MG63 (cell line): ENCODE data around the gene ATF7. TPM values are rescaled to one million over a fixed set of nuclear protein-coding genes. Genes with fewer than 3 reads are reported as not detected.

ENCODE experiments used
- DNase-seq: peaks from one replicate; pipeline ENCODE4 v3.0.0-alpha.2; 2020
- H3K27me3 ChIP-seq: fragments of 250-450 bp; sonication (Bioruptor Pico); 2 replicates; pipeline ENCODE4 v1.5.1; 2020; ENCODE audit warnings: mild to moderate bottlenecking, moderate library complexity
- H3K36me3 ChIP-seq: fragments of 250-450 bp; sonication (Bioruptor Pico); 2 replicates; pipeline ENCODE4 v1.5.1; 2020; ENCODE audit warnings: mild to moderate bottlenecking, moderate library complexity
- H3K4me3 ChIP-seq: fragments of 250-450 bp; sonication (Bioruptor Pico); 2 replicates; pipeline ENCODE4 v1.5.1; 2020; ENCODE audit warnings: mild to moderate bottlenecking, moderate library complexity
- H3K9me3 ChIP-seq: fragments of 250-450 bp; sonication (Bioruptor Pico); 2 replicates; pipeline ENCODE4 v1.5.1; 2020; ENCODE audit warnings: mild to moderate bottlenecking, moderate library complexity
- total RNA-seq: library from RNA; depleted of rRNA; stranded (reverse); fragments of >200 nt; shearing (Covaris generic); gene quantifications from 2 replicates; pipeline ENCODE4 v1.2.3, GENCODE V29; 2014; ENCODE audit warnings: low replicate concordance

The ATF7 gene
- total RNA-seq, 1 experiment from 2014 or later = 5.7 TPM

DNA sequence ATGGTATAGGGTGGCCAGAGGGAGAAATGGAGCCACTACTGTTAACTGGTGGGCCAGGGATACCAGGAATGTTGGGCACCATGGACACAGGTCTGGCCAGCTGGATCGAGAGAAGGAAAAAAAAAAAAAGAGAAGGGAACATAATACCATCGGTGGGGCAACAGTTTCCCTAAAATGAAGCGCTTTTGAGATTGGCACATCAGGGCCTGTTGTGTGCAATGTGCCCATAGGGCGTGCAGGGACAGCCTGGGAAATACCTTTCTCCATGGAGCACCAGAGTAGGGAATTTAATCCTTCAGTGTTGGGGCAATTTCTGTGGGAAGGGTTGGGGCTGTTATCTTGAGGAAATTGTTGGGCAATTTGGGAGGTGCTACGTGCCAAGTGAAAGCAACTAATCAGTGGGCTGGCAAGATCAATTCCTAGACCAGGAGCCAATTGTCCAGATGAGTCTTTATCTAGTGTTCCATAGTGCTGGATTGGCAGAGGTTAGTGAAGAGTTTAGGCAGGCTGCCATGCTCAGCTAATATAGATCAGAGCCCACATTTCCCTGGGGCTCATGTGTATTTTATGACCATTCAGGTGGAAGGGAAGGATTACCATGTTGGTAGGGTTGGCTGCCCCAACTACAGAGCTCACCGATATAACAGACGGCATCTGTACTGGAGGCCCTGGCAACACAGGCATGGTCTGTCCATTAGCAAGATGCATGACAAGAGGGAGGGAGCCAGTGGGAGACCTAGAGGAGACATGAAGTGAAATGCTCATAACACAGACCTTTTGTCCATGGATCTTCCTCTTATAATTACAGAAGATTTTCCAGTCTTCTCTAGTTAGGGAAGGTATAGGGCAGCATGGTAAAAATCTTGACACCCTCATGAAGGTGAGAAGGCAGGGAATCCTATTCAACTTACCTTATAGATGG is 93.4 kb downstream of the ATF7 start:
- Histone ChIP-seq H3K27me3 (no peaks in the 10 kb centered on the region), H3K36me3 (peaks cover 77% of the 10 kb centered on the region), H3K4me3 (no peak overlapping the region), H3K9me3 (no peaks in the 10 kb centered on the region)
- DNase-seq = peak; percentile 20

GRCh38 chr12:53532021-53532420 is 94.2 kb downstream of the ATF7 start:
- H3K9me3 ChIP-seq = no peaks in the 10 kb centered on the region
- DNase-seq = peak; percentile 6
- no peak overlapping the region for H3K4me3 ChIP-seq
- no peaks in the 10 kb centered on the region for H3K27me3 ChIP-seq
- peaks cover 71% of the 10 kb centered on the region for H3K36me3 ChIP-seq

DNA sequence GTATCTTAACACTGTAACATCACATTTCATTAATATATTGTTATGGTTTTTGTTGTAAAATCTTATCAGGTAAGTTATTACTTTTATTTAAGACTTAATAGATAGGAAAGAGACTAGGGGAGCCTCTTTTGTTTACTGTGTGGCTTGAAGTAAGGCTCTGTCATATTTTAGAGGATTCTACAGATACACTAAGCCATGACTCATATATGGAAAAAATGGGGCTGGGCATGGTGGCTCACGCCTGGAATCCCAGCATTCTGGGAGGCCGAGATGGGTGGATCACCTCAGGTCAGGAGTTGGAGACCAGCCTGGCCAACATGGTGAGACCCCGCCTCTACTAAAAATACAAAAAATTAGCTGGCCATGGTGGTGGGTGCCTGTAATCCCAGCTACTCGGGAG is 95.3 kb downstream of the ATF7 start:
- Histone ChIP-seq H3K36me3 (peaks cover 62% of the 10 kb centered on the region), H3K9me3 (no peaks in the 10 kb centered on the region), H3K4me3 (no peak overlapping the region), H3K27me3 (no peaks in the 10 kb centered on the region)
- DNase-seq = peak; percentile 52

- Histone ChIP-seq H3K9me3 (no peaks in the 10 kb centered on the region), H3K36me3 (peaks cover 61% of the 10 kb centered on the region), H3K27me3 (no peaks in the 10 kb centered on the region), H3K4me3 (no peak overlapping the region)
- DNase-seq = no peak
These were observed 96.1 kb downstream of the ATF7 start for GRCh38 chr12:53530061-53530460.

DNA sequence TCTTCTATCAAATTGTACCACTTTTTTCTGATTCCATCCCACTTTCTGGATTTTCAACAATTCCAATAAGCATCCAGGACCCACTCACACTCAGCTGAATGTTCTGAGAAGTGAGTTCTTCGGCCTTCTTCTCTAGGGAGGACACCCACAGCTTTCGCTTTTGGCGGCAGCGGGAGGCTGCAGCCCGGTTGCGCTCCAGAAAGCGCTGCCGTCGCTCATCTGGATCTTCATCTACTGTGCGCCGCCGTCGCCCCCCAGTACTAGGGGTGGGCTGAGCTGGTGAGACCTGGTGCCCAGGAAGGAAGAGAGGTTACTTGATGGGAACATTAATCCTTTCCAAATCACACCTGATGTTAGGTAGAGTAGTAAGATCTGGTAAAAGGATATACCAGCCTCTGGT is 101.7 kb downstream of the ATF7 start:
- H3K36me3 ChIP-seq = peaks cover 54% of the 10 kb centered on the region

DNA sequence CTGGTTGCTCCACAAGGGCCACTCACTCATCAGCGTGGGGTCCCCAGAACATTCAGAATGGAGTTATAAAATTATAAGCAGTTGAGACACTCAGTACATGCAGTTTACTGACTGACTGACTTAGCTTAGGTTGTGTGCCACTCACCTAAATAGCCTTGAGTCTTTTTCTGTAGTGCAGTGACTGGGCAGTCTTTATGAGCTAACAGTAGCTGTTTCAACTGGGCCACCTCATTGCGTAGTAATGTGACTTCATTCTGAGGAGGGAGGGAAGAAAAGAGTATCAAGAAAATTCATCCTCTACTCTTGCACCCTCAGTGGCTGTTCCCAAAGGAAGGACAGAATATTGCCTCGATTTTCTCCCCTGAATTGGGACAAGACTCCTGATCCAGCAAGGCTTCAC is 103.1 kb downstream of the ATF7 start:
- Histone ChIP-seq H3K27me3 (no peaks in the 10 kb centered on the region), H3K4me3 (no peak overlapping the region), H3K36me3 (peaks cover 58% of the 10 kb centered on the region), H3K9me3 (no peaks in the 10 kb centered on the region)
- no peak for DNase-seq

More for the DNA sequence above, 101.7 kb downstream of the ATF7 start:
- Histone ChIP-seq H3K9me3 (no peaks in the 10 kb centered on the region), H3K4me3 (no peak overlapping the region), H3K27me3 (no peaks in the 10 kb centered on the region)
- no peak for DNase-seq

GRCh38 chr12:53518381-53518780 is 107.8 kb downstream of the ATF7 start:
- Histone ChIP-seq H3K9me3 (no peaks in the 10 kb centered on the region), H3K4me3 (no peak overlapping the region), H3K36me3 (peaks cover 73% of the 10 kb centered on the region), H3K27me3 (no peaks in the 10 kb centered on the region)
- peak; percentile 66 for DNase-seq

- peaks cover 64% of the 10 kb centered on the region for H3K36me3 ChIP-seq
- H3K27me3 ChIP-seq = no peaks in the 10 kb centered on the region
- no peak overlapping the region for H3K4me3 ChIP-seq
- no peaks in the 10 kb centered on the region for H3K9me3 ChIP-seq
- no peak for DNase-seq
These were observed 109.3 kb downstream of the ATF7 start for GRCh38 chr12:53516758-53517455.

DNA sequence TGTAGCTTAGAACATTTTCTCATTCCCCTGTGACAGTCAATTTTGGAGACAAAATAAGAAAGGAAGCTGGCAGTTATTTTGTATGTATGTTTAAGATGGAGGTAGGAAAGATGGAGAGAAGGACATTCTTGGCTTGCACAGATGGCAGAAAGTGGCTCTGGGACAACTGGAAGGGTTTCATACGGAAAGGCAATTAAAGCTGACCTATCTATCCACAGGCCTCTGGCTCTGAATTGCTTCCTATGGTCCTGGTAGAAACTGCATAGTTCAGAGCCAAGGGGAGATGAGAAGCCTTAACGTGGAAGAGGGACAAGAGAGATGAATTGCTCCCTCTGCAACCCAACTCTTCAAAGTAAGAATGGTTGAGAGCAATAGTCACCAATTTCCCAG is 110.9 kb downstream of the ATF7 start:
- H3K27me3 ChIP-seq = no peaks in the 10 kb centered on the region
- no peaks in the 10 kb centered on the region for H3K9me3 ChIP-seq
- DNase-seq = no peak
- H3K36me3 ChIP-seq = peaks cover 65% of the 10 kb centered on the region
- H3K4me3 ChIP-seq = no peak overlapping the region

DNA sequence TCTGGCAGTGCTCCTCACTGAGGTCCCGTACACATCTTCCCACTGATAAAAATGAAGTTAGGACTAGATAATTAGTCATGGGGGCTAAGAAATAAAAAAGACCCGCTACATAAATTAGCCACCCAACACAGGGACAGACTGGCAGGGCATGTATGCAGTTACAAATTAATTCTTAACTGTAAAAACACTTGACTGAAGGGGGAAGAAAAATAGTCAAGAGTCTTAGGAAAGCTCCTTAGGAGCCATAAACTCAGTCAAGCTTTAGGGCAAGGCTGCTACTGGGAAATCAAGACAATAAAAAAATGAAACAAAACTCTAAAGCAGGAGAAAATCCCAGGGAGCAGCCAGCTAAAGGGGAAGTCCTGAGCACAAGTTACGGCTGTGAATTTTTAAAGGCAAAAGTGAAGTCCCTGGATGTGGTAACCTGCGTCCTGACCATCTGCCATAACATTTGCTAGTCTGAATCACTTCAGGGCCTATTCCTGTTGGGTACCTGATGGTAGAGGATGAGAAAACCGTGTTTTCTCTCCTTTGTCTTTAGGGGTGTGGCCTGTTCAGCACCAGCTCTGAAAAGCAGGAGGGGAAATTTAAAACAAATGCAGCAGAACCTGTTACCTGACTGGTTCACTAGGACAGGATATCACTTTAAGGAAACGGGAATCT is 111.4 kb downstream of the ATF7 start:
- peaks cover 60% of the 10 kb centered on the region for H3K36me3 ChIP-seq

DNA sequence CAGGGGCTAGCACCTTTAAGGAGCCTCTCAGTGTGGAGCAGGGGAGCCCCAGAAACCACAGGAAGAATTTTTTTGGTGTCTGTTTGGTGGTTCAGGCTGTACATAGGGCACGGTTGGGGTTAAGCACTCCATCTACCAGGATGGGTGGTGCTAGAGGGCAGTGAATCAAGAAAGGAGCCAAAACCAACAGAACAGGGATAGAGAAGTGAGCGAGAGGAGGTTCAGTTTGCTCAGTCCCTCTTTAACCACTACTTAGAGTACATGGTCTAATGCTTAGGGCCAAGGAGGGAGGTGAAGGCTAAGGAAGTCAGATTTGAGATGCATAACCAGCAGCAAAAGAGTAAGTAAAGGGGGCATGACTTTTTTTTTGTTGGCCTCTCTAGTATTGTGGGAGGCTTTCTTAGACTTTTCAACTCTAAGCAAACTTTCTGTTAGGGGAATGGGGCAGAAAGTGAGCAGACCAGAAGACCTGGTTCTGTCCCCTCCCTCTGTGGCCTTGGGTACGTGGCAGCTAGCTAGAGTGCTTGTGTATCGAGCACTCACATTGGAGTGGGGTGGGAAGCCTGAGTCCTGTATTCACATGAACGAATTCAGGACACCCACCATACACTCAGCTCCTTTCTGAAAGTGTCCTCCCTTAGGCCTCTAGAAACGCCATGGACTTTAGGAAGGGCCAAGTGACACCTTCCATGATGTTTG is 112.3 kb downstream of the ATF7 start:
- peaks cover 55% of the 10 kb centered on the region for H3K36me3 ChIP-seq
- no peak overlapping the region for H3K4me3 ChIP-seq
- DNase-seq = no peak
- no peaks in the 10 kb centered on the region for H3K27me3 ChIP-seq
- H3K9me3 ChIP-seq = no peaks in the 10 kb centered on the region

More for the DNA sequence above, 111.4 kb downstream of the ATF7 start:
- DNase-seq = no peak
- H3K4me3 ChIP-seq = no peak overlapping the region
- no peaks in the 10 kb centered on the region for H3K9me3 ChIP-seq
- H3K27me3 ChIP-seq = no peaks in the 10 kb centered on the region

- Histone ChIP-seq H3K9me3 (no peaks in the 10 kb centered on the region), H3K36me3 (peaks cover 55% of the 10 kb centered on the region), H3K4me3 (no peak overlapping the region), H3K27me3 (no peaks in the 10 kb centered on the region)
- DNase-seq = no peak
These were observed 115.9 kb downstream of the ATF7 start for GRCh38 chr12:53510181-53510812.

GRCh38 chr12:53508534-53509170 is 117.5 kb downstream of the ATF7 start:
- no peaks in the 10 kb centered on the region for H3K27me3 ChIP-seq
- H3K4me3 ChIP-seq = no peak overlapping the region
- peaks cover 58% of the 10 kb centered on the region for H3K36me3 ChIP-seq
- H3K9me3 ChIP-seq = no peaks in the 10 kb centered on the region
- DNase-seq = peak; percentile 71

DNA sequence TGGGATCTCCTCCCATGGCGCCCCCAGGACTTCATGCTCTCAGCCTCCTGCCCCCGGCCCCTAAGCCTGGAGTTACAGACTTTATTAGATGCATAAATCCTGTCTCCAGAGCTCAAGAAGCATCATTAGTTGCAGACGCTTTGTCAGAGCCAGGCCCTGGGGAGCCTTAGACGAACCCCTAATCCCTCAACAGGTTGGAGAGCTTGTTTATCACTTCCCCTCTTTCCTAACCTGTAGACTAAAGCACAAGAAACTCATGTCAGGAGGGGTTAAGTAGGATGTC is 118.6 kb downstream of the ATF7 start:
- H3K4me3 ChIP-seq = no peak overlapping the region
- DNase-seq = no peak
- H3K36me3 ChIP-seq = peaks cover 65% of the 10 kb centered on the region
- H3K9me3 ChIP-seq = no peaks in the 10 kb centered on the region
- H3K27me3 ChIP-seq = no peaks in the 10 kb centered on the region

DNA sequence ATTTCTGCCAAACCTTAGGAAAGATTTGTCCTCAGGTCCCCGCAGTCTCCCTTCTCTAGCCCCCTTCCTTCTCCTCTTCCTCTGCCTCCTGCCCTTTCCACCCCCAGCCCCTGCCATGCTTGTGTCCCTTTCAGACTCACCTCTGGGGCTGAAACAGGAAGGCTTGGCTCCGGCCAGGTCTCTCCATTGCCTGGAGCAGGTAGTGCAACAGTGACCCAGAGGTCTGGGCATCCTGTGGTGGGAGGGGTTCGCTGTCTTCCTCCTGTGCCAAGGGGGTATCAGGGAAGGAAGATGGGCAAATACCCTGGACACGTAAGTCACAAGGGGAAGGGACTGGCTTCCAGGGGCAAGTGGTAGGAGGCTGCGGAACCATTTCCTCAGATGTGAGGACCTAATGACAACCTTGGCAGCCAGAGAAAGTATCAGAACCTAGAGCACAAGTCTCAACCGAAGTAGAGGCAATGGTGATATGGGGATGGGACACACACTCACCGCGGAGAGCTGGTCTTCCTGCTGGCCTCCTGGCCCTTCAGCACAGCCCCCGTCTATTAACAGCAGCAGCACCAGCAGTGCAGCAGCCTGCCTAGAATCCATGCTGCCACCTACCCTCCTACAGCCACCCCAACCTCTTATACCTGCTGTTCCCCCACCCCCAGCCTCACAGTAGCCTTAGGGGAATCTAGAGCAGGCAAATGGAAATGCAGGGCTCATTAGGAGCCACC is 119.1 kb downstream of the ATF7 start, which contains the start of gene NPFF:
Gene NPFF (minus strand): TSS at position 604 of the 722 bp plus-strand sequence. CDS start 10 bp downstream, at position 594.
- DNase-seq = no peak
- Histone ChIP-seq H3K36me3 (peaks cover 63% of the 10 kb centered on the region), H3K9me3 (no peaks in the 10 kb centered on the region), H3K4me3 (no peak within 1 kb of the TSS), H3K27me3 (no peaks in the 10 kb centered on the region)
